ENCODE measurements around the gene PRR14L. TPM values are rescaled to one million over a fixed set of nuclear protein-coding genes. Genes with fewer than 3 reads are reported as not detected.
A peak's percentile ranks its signal among the peaks of the same experiment; 100 is the strongest.

PRR14L gene
- total and polyA plus RNA-seq, 2 of the 13 experiments (the other 11 are each of a cell fraction or from before 2014, with no cell fraction given) = 6.6 to 16.5 TPM

DNA sequence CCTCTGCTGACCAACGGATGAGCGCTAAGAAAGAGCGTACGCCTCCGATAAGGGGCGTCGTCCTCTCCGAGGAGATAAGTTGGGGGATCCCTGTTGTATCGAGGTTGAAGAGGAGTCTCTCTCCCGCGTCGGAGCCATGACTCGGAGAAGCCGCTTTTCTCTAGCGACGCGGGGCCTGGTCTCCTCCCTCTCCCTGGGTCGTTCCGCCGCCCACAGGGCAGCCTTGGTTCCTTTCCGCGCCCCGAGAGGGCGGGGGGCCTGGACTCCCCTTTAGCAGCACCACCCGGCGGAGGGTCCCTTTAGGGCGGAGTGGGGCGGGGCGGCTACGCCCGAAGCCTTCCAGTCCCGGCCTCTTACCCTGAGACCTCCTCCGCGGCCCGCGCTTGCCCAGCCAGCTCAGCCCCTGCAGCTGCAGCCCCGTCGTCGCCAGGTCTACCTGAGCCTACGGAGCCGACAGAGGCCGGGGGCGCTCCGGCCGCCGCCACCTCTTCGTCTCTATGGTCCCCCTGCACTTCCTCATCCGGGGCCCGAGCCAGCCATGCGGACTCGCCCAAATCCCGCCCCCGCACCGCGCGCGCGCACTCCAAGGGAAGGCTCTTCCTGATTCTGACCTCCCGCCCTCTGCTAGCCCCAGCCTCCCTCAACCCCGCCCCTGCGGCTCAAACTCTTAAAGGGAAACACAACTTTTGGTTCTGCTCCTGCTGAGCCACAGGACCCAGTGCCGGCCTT, at the start of gene PRR14L (continued):
- TF ChIP-seq, protein P1, sequence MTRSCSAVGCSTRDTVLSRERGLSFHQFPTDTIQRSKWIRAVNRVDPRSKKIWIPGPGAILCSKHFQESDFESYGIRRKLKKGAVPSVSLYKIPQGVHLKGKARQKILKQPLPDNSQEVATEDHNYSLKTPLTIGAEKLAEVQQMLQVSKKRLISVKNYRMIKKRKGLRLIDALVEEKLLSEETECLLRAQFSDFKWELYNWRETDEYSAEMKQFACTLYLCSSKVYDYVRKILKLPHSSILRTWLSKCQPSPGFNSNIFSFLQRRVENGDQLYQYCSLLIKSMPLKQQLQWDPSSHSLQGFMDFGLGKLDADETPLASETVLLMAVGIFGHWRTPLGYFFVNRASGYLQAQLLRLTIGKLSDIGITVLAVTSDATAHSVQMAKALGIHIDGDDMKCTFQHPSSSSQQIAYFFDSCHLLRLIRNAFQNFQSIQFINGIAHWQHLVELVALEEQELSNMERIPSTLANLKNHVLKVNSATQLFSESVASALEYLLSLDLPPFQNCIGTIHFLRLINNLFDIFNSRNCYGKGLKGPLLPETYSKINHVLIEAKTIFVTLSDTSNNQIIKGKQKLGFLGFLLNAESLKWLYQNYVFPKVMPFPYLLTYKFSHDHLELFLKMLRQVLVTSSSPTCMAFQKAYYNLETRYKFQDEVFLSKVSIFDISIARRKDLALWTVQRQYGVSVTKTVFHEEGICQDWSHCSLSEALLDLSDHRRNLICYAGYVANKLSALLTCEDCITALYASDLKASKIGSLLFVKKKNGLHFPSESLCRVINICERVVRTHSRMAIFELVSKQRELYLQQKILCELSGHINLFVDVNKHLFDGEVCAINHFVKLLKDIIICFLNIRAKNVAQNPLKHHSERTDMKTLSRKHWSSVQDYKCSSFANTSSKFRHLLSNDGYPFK (CRISPR knock-in tag; IDR thresholded peaks at IDR 0.05; ENCODE audit: borderline replicate concordance) = peak; percentile 70; the same call in 1 of the 2 replicates
- TF ChIP-seq, protein P2, sequence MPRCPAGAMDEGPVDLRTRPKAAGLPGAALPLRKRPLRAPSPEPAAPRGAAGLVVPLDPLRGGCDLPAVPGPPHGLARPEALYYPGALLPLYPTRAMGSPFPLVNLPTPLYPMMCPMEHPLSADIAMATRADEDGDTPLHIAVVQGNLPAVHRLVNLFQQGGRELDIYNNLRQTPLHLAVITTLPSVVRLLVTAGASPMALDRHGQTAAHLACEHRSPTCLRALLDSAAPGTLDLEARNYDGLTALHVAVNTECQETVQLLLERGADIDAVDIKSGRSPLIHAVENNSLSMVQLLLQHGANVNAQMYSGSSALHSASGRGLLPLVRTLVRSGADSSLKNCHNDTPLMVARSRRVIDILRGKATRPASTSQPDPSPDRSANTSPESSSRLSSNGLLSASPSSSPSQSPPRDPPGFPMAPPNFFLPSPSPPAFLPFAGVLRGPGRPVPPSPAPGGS (CRISPR knock-in tag; IDR thresholded peaks at IDR 0.05) = peak; percentile 96
- TF ChIP-seq ZNF331 (CRISPR knock-in tag; IDR thresholded peaks at IDR 0.05) = peak; percentile 50; the same call in 1 of the 2 replicates
- peak; percentile 47; the same call in 1 of the 2 replicates for TF ChIP-seq ZNF598 (CRISPR knock-in tag; IDR thresholded peaks at IDR 0.05; ENCODE audit: borderline replicate concordance)
- TF ChIP-seq CENPT (CRISPR knock-in tag; IDR thresholded peaks at IDR 0.05; ENCODE audit: low read depth) = no peak
- peak; percentile 66; the same call in 1 of the 2 replicates for TF ChIP-seq RXRB (CRISPR knock-in tag; IDR thresholded peaks at IDR 0.05; ENCODE audit: borderline replicate concordance)
- TF ChIP-seq, protein P3, sequence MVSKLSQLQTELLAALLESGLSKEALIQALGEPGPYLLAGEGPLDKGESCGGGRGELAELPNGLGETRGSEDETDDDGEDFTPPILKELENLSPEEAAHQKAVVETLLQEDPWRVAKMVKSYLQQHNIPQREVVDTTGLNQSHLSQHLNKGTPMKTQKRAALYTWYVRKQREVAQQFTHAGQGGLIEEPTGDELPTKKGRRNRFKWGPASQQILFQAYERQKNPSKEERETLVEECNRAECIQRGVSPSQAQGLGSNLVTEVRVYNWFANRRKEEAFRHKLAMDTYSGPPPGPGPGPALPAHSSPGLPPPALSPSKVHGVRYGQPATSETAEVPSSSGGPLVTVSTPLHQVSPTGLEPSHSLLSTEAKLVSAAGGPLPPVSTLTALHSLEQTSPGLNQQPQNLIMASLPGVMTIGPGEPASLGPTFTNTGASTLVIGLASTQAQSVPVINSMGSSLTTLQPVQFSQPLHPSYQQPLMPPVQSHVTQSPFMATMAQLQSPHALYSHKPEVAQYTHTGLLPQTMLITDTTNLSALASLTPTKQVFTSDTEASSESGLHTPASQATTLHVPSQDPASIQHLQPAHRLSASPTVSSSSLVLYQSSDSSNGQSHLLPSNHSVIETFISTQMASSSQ (IDR thresholded peaks at IDR 0.05; ENCODE audit: low read depth) = no peak
- TF ChIP-seq, protein P3 (CRISPR knock-in tag; IDR thresholded peaks at IDR 0.05; ENCODE audit: borderline replicate concordance) = peak; percentile 57; the same call in 1 of the 2 replicates
- TF ChIP-seq MED8 (CRISPR knock-in tag; IDR thresholded peaks at IDR 0.05; ENCODE audit: insufficient replicate concordance) = peak; percentile 59
- TF ChIP-seq, protein P4, sequence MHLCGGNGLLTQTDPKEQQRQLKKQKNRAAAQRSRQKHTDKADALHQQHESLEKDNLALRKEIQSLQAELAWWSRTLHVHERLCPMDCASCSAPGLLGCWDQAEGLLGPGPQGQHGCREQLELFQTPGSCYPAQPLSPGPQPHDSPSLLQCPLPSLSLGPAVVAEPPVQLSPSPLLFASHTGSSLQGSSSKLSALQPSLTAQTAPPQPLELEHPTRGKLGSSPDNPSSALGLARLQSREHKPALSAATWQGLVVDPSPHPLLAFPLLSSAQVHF (CRISPR knock-in tag; IDR thresholded peaks at IDR 0.05) = no peak
- 0 out of 2 replicates have a peak, but pooled peaks have one; percentile 51 for TF ChIP-seq ZNF17 (CRISPR knock-in tag; IDR thresholded peaks at IDR 0.05)
- TF ChIP-seq, protein P5, sequence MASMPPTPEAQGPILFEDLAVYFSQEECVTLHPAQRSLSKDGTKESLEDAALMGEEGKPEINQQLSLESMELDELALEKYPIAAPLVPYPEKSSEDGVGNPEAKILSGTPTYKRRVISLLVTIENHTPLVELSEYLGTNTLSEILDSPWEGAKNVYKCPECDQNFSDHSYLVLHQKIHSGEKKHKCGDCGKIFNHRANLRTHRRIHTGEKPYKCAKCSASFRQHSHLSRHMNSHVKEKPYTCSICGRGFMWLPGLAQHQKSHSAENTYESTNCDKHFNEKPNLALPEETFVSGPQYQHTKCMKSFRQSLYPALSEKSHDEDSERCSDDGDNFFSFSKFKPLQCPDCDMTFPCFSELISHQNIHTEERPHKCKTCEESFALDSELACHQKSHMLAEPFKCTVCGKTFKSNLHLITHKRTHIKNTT (CRISPR knock-in tag; IDR thresholded peaks at IDR 0.05) = no peak
- no peak for TF ChIP-seq HOXA7 (CRISPR knock-in tag; IDR thresholded peaks at IDR 0.05)
- peak; percentile 64; the same call in 1 of the 2 replicates for TF ChIP-seq ZNF124 (CRISPR knock-in tag; IDR thresholded peaks at IDR 0.05)
- TF ChIP-seq, protein P6, sequence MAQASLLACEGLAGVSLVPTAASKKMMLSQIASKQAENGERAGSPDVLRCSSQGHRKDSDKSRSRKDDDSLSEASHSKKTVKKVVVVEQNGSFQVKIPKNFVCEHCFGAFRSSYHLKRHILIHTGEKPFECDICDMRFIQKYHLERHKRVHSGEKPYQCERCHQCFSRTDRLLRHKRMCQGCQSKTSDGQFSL (CRISPR knock-in tag; IDR thresholded peaks at IDR 0.05) = no peak
- TF ChIP-seq TAF15 (IDR thresholded peaks at IDR 0.05; ENCODE audit: low read depth, low read length, poor library complexity, severe bottlenecking) = no peak
- peak; percentile 98 for TF ChIP-seq RBFOX2 (IDR thresholded peaks at IDR 0.05; ENCODE audit: low read depth, low read length)

Data from HepG2 (cell line).